GM18873 (cell line): ENCODE results near the gene ANKRD16.
"Not testable (repeated sequence)": the region's sequence is repeated elsewhere in the genome, so short reads cannot be mapped to it uniquely, and the experiment has no call there.

Source experiments
- ATAC-seq: cut with Tn5 transposase; IDR thresholded peaks from one replicate; pipeline ENCODE4 v1.9.1; 2021; ENCODE audit warnings: mild to moderate bottlenecking, moderate library complexity, moderate number of reproducible peaks; ENCODE audit not compliant: unreplicated experiment, low FRiP score

Gene ANKRD16

DNA sequence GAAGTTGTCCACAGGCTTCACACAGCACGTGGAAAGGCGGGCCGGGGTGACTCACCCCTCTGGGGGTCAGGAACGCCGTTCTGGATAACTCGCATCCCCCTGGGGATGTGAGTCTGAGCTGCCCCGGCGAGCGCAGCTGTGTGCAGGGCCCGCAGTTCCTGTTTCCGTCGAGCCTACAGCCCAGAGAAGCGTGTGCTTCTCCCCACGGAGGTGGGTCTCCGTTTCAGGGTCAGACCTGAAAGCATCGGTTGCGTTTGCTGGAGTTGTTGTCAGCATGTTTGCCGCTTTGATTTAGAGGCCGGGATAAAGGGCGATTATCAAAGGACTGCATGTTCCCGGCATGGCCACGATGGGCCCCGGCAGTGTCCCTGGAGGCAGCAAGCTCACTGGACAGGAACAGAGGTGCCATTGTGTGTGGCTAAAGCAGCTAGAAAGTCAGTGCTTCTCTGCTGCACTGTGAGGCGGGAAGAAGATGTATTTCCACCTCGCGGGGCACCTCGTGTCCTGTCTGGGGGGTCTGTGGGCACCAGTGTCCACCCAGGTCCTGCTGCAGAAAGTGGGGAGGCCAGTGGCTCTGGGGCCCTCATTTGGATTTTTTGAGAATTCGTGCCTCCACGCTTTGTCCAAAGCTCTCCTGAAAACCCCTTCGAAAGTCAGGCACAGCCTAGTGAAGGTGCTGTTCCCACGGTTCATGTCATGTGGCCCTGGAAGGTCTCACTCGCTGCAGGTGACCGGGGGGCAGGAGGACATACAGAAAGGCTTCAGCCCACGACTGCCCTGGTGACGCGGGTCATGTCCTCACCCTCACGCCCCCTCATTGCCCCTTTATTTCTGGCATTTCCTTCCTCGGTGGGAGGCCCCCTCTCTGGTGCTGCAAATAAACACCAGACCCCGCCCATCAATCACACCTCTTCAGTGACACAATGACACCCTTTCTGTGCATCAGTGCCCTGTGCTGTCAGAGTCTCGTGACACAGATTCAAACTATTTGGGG lies 49.1 kb downstream of the ANKRD16 start:
- ATAC-seq = peak; percentile 62

GRCh38 chr10:5836181-5836580 lies 53.5 kb downstream of the ANKRD16 start:
- not testable (repeated sequence) for ATAC-seq

GRCh38 chr10:5835446-5836095 lies 54.1 kb downstream of the ANKRD16 start:
- ATAC-seq = no peak

- ATAC-seq = no peak
Observed at GRCh38 chr10:5833814-5834213, 55.9 kb downstream of the ANKRD16 start.

GRCh38 chr10:5832946-5833345 lies 56.7 kb downstream of the ANKRD16 start:
- ATAC-seq = no peak

- no peak for ATAC-seq
Observed at GRCh38 chr10:5831446-5831782, 58.3 kb downstream of the ANKRD16 start.

- no peak for ATAC-seq
Observed at GRCh38 chr10:5830629-5831445, 58.9 kb downstream of the ANKRD16 start.

- ATAC-seq = no peak
Observed at GRCh38 chr10:5829267-5829666, 60.4 kb downstream of the ANKRD16 start.

DNA sequence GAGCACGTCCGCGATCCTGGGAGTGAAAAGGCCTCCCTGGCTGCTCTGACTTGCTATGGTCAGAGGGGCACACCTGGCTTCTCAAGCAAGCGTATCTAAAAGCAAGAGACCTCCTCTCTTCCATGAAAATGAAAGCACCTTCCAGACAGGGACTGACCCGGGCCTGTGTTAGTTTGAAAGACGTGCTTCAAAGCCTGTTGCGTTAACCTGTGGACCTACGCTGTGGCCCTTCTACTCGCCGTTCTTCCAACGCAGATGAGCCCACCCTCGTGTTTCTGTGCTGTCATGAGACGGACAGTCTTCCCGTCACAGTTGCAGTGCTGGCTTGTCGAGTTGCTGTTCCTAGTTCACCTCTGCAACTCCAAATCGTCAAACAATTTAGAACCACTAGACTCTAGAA lies 61.0 kb downstream of the ANKRD16 start:
- ATAC-seq = no peak

DNA sequence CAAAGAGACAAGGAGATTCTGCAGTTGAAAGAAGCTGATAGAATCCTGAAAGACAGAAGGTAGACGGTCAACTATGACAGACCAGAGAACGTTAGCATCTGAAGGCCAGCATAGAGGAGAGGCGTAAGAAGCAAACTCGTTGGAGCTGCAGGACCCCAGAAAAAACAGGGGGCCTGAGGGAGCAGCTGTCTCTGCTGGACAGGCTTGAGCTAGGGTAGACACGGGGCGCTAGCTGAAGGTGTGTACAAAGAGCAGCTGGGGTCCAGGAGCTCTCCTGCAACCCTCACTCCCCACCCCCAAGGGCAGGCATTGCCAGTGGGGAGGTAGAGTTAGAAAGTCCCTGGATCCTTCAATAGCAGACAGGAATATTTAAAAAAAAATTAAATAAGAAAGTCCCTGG lies 61.9 kb downstream of the ANKRD16 start:
- no peak for ATAC-seq

DNA sequence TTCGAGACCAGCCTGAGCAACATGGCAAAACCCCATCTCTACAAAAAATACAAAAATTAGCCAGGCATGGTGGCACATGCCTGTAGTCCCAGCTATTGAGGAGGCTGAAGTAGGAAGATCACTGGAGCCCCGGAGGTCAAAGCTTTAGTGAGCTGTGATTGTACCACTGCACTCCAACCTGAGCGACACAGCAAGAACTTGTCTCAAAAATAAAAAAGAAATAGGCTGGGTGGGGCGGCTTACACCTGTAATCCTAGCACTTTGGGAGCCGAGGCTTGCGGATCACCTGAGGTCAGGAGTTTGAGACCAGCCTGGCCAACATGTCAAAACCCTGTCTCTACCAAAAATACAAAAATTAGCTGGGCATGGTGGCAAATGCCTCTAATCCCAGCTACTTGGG lies 63.2 kb downstream of the ANKRD16 start:
- not testable (repeated sequence) for ATAC-seq

GRCh38 chr10:5818894-5819293 lies 70.8 kb downstream of the ANKRD16 start:
- ATAC-seq = no peak

DNA sequence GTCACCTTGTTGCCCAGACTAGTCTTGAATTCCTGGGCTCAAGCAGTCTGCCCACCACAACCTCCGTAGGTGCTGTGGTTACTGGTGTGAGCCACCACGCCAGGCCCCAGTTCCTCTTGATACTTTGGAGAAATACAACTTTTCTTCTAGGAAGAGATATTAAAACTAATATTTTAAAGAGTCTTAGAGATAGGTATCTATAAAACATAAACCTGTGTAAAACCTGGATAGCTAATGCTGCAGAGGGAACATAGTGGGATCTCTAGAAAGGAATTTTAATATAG lies 71.7 kb downstream of the ANKRD16 start:
- ATAC-seq = no peak

- no peak for ATAC-seq
Observed at GRCh38 chr10:5817322-5818047, 72.2 kb downstream of the ANKRD16 start.

DNA sequence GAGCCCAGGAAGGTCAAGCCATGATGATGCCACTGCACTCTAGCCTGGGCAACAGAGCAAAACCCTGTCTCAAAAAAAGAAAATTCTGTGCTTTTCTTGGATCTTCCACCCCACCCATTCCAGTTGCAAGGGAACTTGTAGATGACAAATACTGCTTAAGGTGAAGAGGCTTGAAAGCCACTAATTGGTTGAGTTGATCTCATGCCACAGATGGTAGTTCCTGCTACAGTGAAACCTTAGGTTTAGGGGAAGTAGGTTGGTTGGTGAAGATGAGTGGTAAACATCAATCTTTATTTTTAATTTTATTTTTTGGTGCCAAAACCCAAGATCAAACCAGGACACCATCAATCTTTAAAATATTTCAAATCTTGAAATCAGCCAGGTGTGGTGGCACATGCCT lies 73.5 kb downstream of the ANKRD16 start:
- ATAC-seq = no peak

DNA sequence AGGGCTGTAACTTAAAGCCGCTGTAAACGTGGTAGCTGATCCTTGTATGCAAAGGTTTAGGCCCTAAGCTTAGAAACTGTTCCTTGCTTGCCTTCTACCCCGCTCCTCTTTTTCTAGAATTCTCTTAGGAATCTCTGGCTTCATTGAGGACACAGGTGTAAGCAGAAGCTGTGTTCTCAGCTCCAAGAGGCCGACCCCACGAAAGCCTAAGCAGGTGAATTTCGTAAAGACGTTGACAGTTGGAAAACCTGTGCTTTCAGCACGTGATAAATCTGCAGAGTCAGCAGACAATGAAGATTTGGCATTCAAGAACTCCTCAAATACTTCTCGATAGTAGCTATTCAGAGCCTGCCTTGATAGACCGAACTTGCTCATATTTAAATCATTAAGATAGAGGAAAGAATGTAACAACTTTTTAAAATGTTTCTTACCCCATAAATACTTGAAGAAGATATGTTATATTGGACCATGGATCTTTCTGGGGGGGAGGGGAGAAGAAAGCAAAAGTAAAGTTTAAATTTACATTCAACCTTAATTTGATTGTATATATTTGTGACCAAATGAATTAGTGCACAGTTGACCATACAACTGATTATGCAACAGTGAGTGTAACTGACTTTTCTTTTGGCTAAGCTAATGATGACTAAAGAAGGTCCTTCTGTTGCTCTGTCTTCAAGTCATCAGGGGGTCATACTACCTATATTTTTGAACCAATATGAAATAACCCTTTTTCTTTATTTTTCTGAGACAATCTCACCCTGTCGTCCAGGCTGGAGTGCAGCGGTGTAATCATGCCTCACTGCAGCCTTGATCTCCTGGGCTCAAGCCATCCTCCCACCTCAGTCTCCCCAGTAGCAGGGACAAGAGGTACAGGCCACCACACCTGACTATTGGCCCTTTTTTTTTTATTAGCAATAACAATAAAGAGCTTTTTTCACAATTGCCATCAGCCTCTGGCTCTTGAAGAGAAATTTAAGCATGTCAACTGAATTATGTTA lies 75.3 kb downstream of the ANKRD16 start:
- no peak for ATAC-seq

- ATAC-seq = peak; percentile 70
Observed at GRCh38 chr10:5813341-5814109, 76.2 kb downstream of the ANKRD16 start, which contains the start of gene GDI2. GDI2 (minus strand) TSS chr10:5813434; CDS start chr10:5813258, 176 bp downstream.

DNA sequence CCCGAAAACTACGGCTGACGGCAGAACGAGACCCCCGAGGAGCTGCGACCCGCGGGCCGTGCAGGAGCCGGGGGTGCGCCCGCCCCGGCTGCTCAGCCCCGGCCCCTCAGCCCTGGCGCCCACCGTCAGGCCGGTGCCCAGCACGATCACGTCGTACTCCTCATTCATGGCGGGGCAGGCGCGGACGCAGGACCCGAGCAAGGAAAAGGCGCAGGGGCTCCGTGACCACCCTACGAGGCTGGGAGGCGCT lies 76.7 kb downstream of the ANKRD16 start:
- peak; percentile 9 for ATAC-seq
